IMR-90 (cell line): ENCODE data around the gene KBTBD8. TPM values are rescaled to one million over a fixed set of nuclear protein-coding genes. Genes with fewer than 3 reads are reported as not detected.

Experiments used
- ATAC-seq: fragments of 200-7000 bp; cut with Tn5 transposase; 2 replicates; pipeline ENCODE4 v1.9.1; 2020; ENCODE audit warnings: low read depth, mild to moderate bottlenecking, moderate library complexity
- BruUV-seq: library from RNA; stranded (reverse); fragments of 400-500 nt; replicated peaks from 2 replicates; lab custom pipeline; 2021; lab: Mats Ljungman, UMichigan
- CTCF ChIA-PET: fragments of 300-600 bp; formaldehyde crosslinking; extraction: SDS; loops from one replicate; lab custom pipeline; 2021; ENCODE audit warnings: antibody characterized with exemption; lab: Yijun Ruan, JAX
- POLR2A ChIA-PET: fragments of 300-600 bp; sonication (Branson Sonifier 250); formaldehyde crosslinking; loops from one replicate; lab custom pipeline; 2022; ENCODE audit warnings: antibody characterized with exemption; ENCODE audit not compliant: unreplicated experiment; lab: Charles Lee
- DNase-seq: peaks from one replicate; pipeline ENCODE4 v3.0.0; 2013
- H2AFZ ChIP-seq: replicated peaks from 2 replicates; pipeline ENCODE3; 2013; ENCODE audit warnings: low read length, mild to moderate bottlenecking; ENCODE audit not compliant: poor library complexity
- H2AK5ac ChIP-seq: 2 replicates; pipeline ENCODE4 v1.6.1; 2013; ENCODE audit warnings: low read depth, low read length, inconsistent platforms
- H2AK9ac ChIP-seq: replicated peaks from 2 replicates; pipeline ENCODE3; 2013; ENCODE audit warnings: mild to moderate bottlenecking, low read depth, low read length, moderate library complexity; ENCODE audit not compliant: poor library complexity
- H2BK120ac ChIP-seq: 2 replicates; pipeline ENCODE4 v1.6.1; 2013; ENCODE audit warnings: low read depth, low read length, inconsistent platforms
- H2BK15ac ChIP-seq: 3 replicates; pipeline ENCODE4 v1.6.1; 2013; ENCODE audit warnings: low read depth, low read length, inconsistent platforms
- H2BK20ac ChIP-seq: 2 replicates; pipeline ENCODE4 v1.6.1; 2013; ENCODE audit warnings: low read depth, mild to moderate bottlenecking, inconsistent platforms, low read length, moderate library complexity
- H2BK5ac ChIP-seq: 2 replicates; pipeline ENCODE4 v1.6.1; 2013; ENCODE audit warnings: mild to moderate bottlenecking, low read depth, low read length, inconsistent platforms; ENCODE audit not compliant: poor library complexity, severe bottlenecking
- H3K14ac ChIP-seq: replicated peaks from 2 replicates; pipeline ENCODE4 v1.6.1; 2013; ENCODE audit warnings: low read depth, low read length, inconsistent platforms
- H3K18ac ChIP-seq: 2 replicates; pipeline ENCODE4 v1.6.1; 2013; ENCODE audit warnings: low read depth, low read length, control low read depth
- H3K23ac ChIP-seq: 2 replicates; pipeline ENCODE4 v1.6.1; 2013; ENCODE audit warnings: low read depth, low read length, inconsistent platforms
- H3K27ac ChIP-seq: 2 replicates; pipeline ENCODE4 v1.5.1; 2013; ENCODE audit warnings: mild to moderate bottlenecking, control low read depth, low read length; ENCODE audit not compliant: insufficient read depth
- H3K27me3 ChIP-seq: 2 replicates; pipeline ENCODE4 v1.6.1; 2013; ENCODE audit warnings: low read length; ENCODE audit not compliant: control insufficient read depth, insufficient read depth
- H3K36me3 ChIP-seq: 2 replicates; pipeline ENCODE4 v1.6.1; 2013; ENCODE audit warnings: low read length, mixed read lengths; ENCODE audit not compliant: control insufficient read depth, insufficient read depth
- H3K4ac ChIP-seq: 2 replicates; pipeline ENCODE4 v1.6.1; 2013; ENCODE audit warnings: low read depth, low read length, inconsistent platforms
- H3K4me1 ChIP-seq: 2 replicates; pipeline ENCODE4 v1.6.1; 2013; ENCODE audit warnings: low read length, mixed read lengths; ENCODE audit not compliant: control insufficient read depth, insufficient read depth
- H3K4me2 ChIP-seq: 2 replicates; pipeline ENCODE4 v1.6.1; 2013; ENCODE audit warnings: low read depth, mild to moderate bottlenecking, control low read depth, low read length, moderate library complexity
- H3K4me3 ChIP-seq: 2 replicates; pipeline ENCODE4 v1.5.1; 2013; ENCODE audit warnings: low read depth, mild to moderate bottlenecking, control low read depth, low read length, moderate library complexity; ENCODE audit not compliant: insufficient read depth
- H3K56ac ChIP-seq: 2 replicates; pipeline ENCODE4 v1.6.1; 2013; ENCODE audit warnings: low read length, inconsistent platforms; ENCODE audit not compliant: insufficient read depth; ENCODE audit errors: extremely low read depth
- H3K79me1 ChIP-seq, 2 experiments: 2 replicates each; pipeline ENCODE4 v1.6.1; 2013; ENCODE audit warnings: low read length in 2 of 2, inconsistent platforms in 1 of 2, low read depth in 1 of 2
- H3K9ac ChIP-seq: 2 replicates; pipeline ENCODE4 v1.6.1; 2013; ENCODE audit warnings: low read depth, low read length, control low read depth
- H3K9me1 ChIP-seq: 2 replicates; pipeline ENCODE4 v1.6.1; 2013; ENCODE audit warnings: low read length, inconsistent platforms; ENCODE audit not compliant: insufficient read depth
- H3K9me3 ChIP-seq: 2 replicates; pipeline ENCODE4 v1.6.1; 2013; ENCODE audit warnings: low read length; ENCODE audit not compliant: control insufficient read depth, insufficient read depth
- H4K20me1 ChIP-seq: 2 replicates; pipeline ENCODE4 v1.6.1; 2013; ENCODE audit warnings: low read length, inconsistent platforms; ENCODE audit not compliant: insufficient read depth
- H4K5ac ChIP-seq: 2 replicates; pipeline ENCODE4 v1.6.1; 2013; ENCODE audit warnings: mild to moderate bottlenecking, low read depth, low read length, control low read depth
- H4K8ac ChIP-seq, 2 experiments: 2 replicates each; pipeline ENCODE4 v1.6.1; 2013; ENCODE audit warnings: low read depth in 2 of 2, low read length in 2 of 2, control low read depth in 1 of 2, inconsistent platforms in 1 of 2
- H4K91ac ChIP-seq: 2 replicates; pipeline ENCODE4 v1.6.1; 2013; ENCODE audit warnings: low read depth, low read length, inconsistent platforms; ENCODE audit not compliant: insufficient read depth
- BHLHE40 ChIP-seq: fragments of 150-350 bp; IDR thresholded peaks from 2 replicates; pipeline ENCODE4 v1.6.1; 2016; ENCODE audit warnings: mild to moderate bottlenecking, low read depth, low read length
- CEBPB ChIP-seq: IDR thresholded peaks from 2 replicates; pipeline ENCODE4 v1.6.1; 2012; ENCODE audit warnings: low read depth, low read length, improper control_type of control experiment
- CHD1 ChIP-seq: IDR thresholded peaks from 2 replicates; pipeline ENCODE4 v1.6.1; 2012; ENCODE audit warnings: low read depth, low read length, improper control_type of control experiment
- ELK1 ChIP-seq: fragments of 150-350 bp; IDR thresholded peaks from 2 replicates; pipeline ENCODE4 v1.6.1; 2016; ENCODE audit warnings: low read depth, mild to moderate bottlenecking, low read length, moderate library complexity, borderline replicate concordance
- FOS ChIP-seq: fragments of 150-350 bp; IDR thresholded peaks from 2 replicates; pipeline ENCODE4 v1.6.1; 2016; ENCODE audit warnings: low read depth, low read length
- MAFK ChIP-seq: IDR thresholded peaks from 2 replicates; pipeline ENCODE4 v1.6.1; 2012; ENCODE audit warnings: low read depth, low read length, improper control_type of control experiment
- MAZ ChIP-seq: IDR thresholded peaks from 2 replicates; pipeline ENCODE4 v1.6.1; 2012; ENCODE audit warnings: low read depth, mild to moderate bottlenecking, low read length, improper control_type of control experiment, moderate library complexity, borderline replicate concordance
- MXI1 ChIP-seq: IDR thresholded peaks from 2 replicates; pipeline ENCODE4 v1.6.1; 2012; ENCODE audit warnings: low read depth, mild to moderate bottlenecking, low read length, moderate library complexity, borderline replicate concordance
- NFE2L2 ChIP-seq: fragments of 150-350 bp; IDR thresholded peaks from 2 replicates; pipeline ENCODE4 v1.6.1; 2016; ENCODE audit warnings: low read depth, mild to moderate bottlenecking, low read length
- POLR2A ChIP-seq: IDR thresholded peaks from 2 replicates; pipeline ENCODE4 v1.6.1; 2012; ENCODE audit warnings: mild to moderate bottlenecking, low read depth, low read length
- RAD21 ChIP-seq: IDR thresholded peaks from 2 replicates; pipeline ENCODE4 v1.6.1; 2012; ENCODE audit warnings: low read length, improper control_type of control experiment
- RCOR1 ChIP-seq: IDR thresholded peaks from 2 replicates; pipeline ENCODE4 v1.6.1; 2012; ENCODE audit warnings: mild to moderate bottlenecking, low read length, improper control_type of control experiment; ENCODE audit not compliant: insufficient replicate concordance
- RFX5 ChIP-seq: IDR thresholded peaks from 2 replicates; pipeline ENCODE4 v1.8.0; 2012; ENCODE audit warnings: low read depth, mild to moderate bottlenecking, low read length, moderate library complexity
- SMC3 ChIP-seq: fragments of 150-350 bp; IDR thresholded peaks from 2 replicates; pipeline ENCODE4 v1.6.1; 2016; ENCODE audit warnings: low read depth, mild to moderate bottlenecking, antibody characterized with exemption, low read length, moderate library complexity
- USF2 ChIP-seq: fragments of 150-350 bp; IDR thresholded peaks from 2 replicates; pipeline ENCODE4 v1.6.1; 2017; ENCODE audit warnings: mild to moderate bottlenecking, antibody characterized with exemption, low read length, low read depth
- WGBS, 2 experiments: methylation state at CpG; one replicate each; pipeline versions ENCODE4 v1.1.5 to v1.1.7; 2013; ENCODE audit warnings: missing lambda C conversion rate in 2 of 2; ENCODE audit not compliant: insufficient read length in 1 of 2; ENCODE audit errors: extremely low coverage in 2 of 2; 5-methylcytosine and 5-hydroxymethylcytosine counted together
- dilution Hi-C: fragments of 300-500 bp; cut with HindIII; formaldehyde crosslinking; loops from one replicate; pipeline ENCODE4 v1.14.3; 2018; ENCODE audit warnings: low sequenced_read_pairs; ENCODE audit not compliant: unreplicated experiment
- in situ Hi-C: fragments of 300-500 bp; cut with MboI; formaldehyde crosslinking; loops from 3 replicates; pipeline ENCODE4 v1.14.3; 2019; ENCODE audit warnings: low sequenced_read_pairs, inconsistent platforms, mixed read lengths
- intact Hi-C: fragments of 100-400 bp; cut with micrococcal nuclease; formaldehyde crosslinking; loops from 2 replicates; pipeline ENCODE4 v1.10.0; 2022
- polyA plus RNA-seq, 3 experiments: library from polyadenylated mRNA; depleted of rRNA; stranded (reverse); fragments of >200 nt; gene quantifications; 2 replicates each; pipeline ENCODE4 v1.2.3, GENCODE V29; 2012; ENCODE audit warnings: low replicate concordance in 1 of 3
- total RNA-seq: library from RNA; depleted of rRNA; stranded (reverse); fragments of >200 nt; gene quantifications from 2 replicates; pipeline ENCODE4 v1.2.3, GENCODE V29; 2012
- TF ChIP-seq, protein P1 (sequence below): conservative IDR thresholded peaks from 2 replicates; pipeline ENCODE4 v1.5.1; 2012; ENCODE audit warnings: mild to moderate bottlenecking, low read depth, low read length, improper control_type of control experiment

The KBTBD8 gene
- total and polyA plus RNA-seq, 2 of the 4 experiments (the other 2 are of a cell fraction) = 1.5 to 8.6 TPM

- no peak overlapping the region for H3K9ac ChIP-seq
- no peak overlapping the region for H2BK15ac ChIP-seq
- no peaks in the 10 kb centered on the region for H3K9me3 ChIP-seq
- H3K4me2 ChIP-seq = no peak overlapping the region
- H3K18ac ChIP-seq = no peak overlapping the region
- H3K23ac ChIP-seq = no peak overlapping the region
- no peak for ATAC-seq
- H2BK20ac ChIP-seq = no peak overlapping the region
- H4K91ac ChIP-seq = no peak overlapping the region
- no peaks in the 10 kb centered on the region for H3K36me3 ChIP-seq
- no peak overlapping the region for H3K4ac ChIP-seq
- H2AK5ac ChIP-seq = no peak overlapping the region
- no peak overlapping the region for H2AFZ ChIP-seq
- H3K4me3 ChIP-seq = no peak overlapping the region
- no peaks in the 10 kb centered on the region for H3K4me1 ChIP-seq
- BruUV-seq = no TSS peak
- H3K79me1 ChIP-seq = no peaks in the 10 kb centered on the region
- H2BK120ac ChIP-seq = no peak overlapping the region
- in situ Hi-C loops = no loop called here
- no peak overlapping the region for H2AK9ac ChIP-seq
- H3K27ac ChIP-seq = no peak overlapping the region
- intact Hi-C loops = no loop called here
- DNase-seq = no peak
- H3K9me1 ChIP-seq = no peaks in the 10 kb centered on the region
- no peak overlapping the region for H4K5ac ChIP-seq
- no peak overlapping the region for H3K56ac ChIP-seq
- POLR2A ChIA-PET = no interaction called here
- WGBS, 2 experiments = no CpG with 5 or more reads among the region's 2 CpGs
- dilution Hi-C loops = no loop called here
- peaks cover 16% of the 10 kb centered on the region for H3K27me3 ChIP-seq
- no peak overlapping the region for H4K8ac ChIP-seq
- TF ChIP-seq RAD21 (no peak), MAZ (no peak), BHLHE40 (no peak), NFE2L2 (no peak), POLR2A (no peak), CEBPB (no peak), MAFK (no peak), FOS (no peak), CHD1 (no peak), USF2 (no peak), ELK1 (no peak), RFX5 (no peak), MXI1 (no peak), RCOR1 (no peak), SMC3 (no peak)
- TF ChIP-seq, protein P1, sequence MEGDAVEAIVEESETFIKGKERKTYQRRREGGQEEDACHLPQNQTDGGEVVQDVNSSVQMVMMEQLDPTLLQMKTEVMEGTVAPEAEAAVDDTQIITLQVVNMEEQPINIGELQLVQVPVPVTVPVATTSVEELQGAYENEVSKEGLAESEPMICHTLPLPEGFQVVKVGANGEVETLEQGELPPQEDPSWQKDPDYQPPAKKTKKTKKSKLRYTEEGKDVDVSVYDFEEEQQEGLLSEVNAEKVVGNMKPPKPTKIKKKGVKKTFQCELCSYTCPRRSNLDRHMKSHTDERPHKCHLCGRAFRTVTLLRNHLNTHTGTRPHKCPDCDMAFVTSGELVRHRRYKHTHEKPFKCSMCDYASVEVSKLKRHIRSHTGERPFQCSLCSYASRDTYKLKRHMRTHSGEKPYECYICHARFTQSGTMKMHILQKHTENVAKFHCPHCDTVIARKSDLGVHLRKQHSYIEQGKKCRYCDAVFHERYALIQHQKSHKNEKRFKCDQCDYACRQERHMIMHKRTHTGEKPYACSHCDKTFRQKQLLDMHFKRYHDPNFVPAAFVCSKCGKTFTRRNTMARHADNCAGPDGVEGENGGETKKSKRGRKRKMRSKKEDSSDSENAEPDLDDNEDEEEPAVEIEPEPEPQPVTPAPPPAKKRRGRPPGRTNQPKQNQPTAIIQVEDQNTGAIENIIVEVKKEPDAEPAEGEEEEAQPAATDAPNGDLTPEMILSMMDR = no peak
- no peak overlapping the region for H2BK5ac ChIP-seq
- no peak overlapping the region for H3K14ac ChIP-seq
- no peaks in the 10 kb centered on the region for H4K20me1 ChIP-seq
- CTCF ChIA-PET = interaction anchor here (0.6 to 1.2 kb wide), 3 partner anchors 11 to 683 kb away, joined by 3 to 6 read pairs (median 4); no protein-coding TSS in a partner anchor
Observed at GRCh38 chr3:66983101-66983500, 15.0 kb upstream of the KBTBD8 start.
